A549 (cell line): Measurements from ENCODE around the gene STIMATE.

Experiments
- CEBPB ChIP-seq, 2 experiments: fragments of >200 bp in 1 of 2; sonication (Bioruptor Twin) in 1 of 2; formaldehyde crosslinking in 1 of 2; IDR thresholded peaks; 2 replicates each; pipeline ENCODE4 v1.6.1; 2012 to 2016
- CTCF ChIP-seq: fragments of >200 bp; sonication (Bioruptor Twin); formaldehyde crosslinking; IDR thresholded peaks from 3 replicates; pipeline ENCODE4 v1.5.1; 2016
- ELK1 ChIP-seq: fragments of 150-350 bp; IDR thresholded peaks from 2 replicates; pipeline ENCODE4 v1.6.1; 2014; ENCODE audit warnings: low read depth, mild to moderate bottlenecking, low read length
- KDM1A ChIP-seq: fragments of 200-600 bp; sonication (generic); IDR thresholded peaks from 2 replicates; pipeline ENCODE4 v1.6.1; 2016; ENCODE audit warnings: low read depth, mild to moderate bottlenecking
- KDM5A ChIP-seq: fragments of 200-600 bp; sonication (generic); IDR thresholded peaks from 2 replicates; pipeline ENCODE4 v1.6.1; 2016; ENCODE audit warnings: antibody characterized with exemption, mild to moderate bottlenecking
- MAX ChIP-seq: IDR thresholded peaks from 2 replicates; pipeline ENCODE4 v1.6.1; 2012
- POLR2A ChIP-seq: IDR thresholded peaks from 2 replicates; pipeline ENCODE4 v1.6.1; 2012; ENCODE audit warnings: mild to moderate bottlenecking, low read length
- REST ChIP-seq: fragments of 200-600 bp; sonication (generic); IDR thresholded peaks from 2 replicates; pipeline ENCODE4 v1.6.1; 2016; ENCODE audit warnings: antibody characterized with exemption, mild to moderate bottlenecking, moderate library complexity
- RFX5 ChIP-seq: fragments of 450-650 bp; IDR thresholded peaks from 2 replicates; pipeline ENCODE4 v1.7.1; 2014; ENCODE audit warnings: antibody characterized with exemption, mild to moderate bottlenecking, moderate library complexity
- SMC3 ChIP-seq: fragments of >200 bp; sonication (Bioruptor Twin); formaldehyde crosslinking; IDR thresholded peaks from 3 replicates; pipeline ENCODE4 v1.6.1; 2018; ENCODE audit warnings: inconsistent platforms

GRCh38 chr3:52920841-52921240 is 23.5 kb upstream of the STIMATE start:
- no peak for TF ChIP-seq CTCF
- TF ChIP-seq POLR2A = no peak
- TF ChIP-seq KDM1A = no peak
- no peak for TF ChIP-seq KDM5A
- TF ChIP-seq REST = no peak
- TF ChIP-seq MAX = no peak
- TF ChIP-seq SMC3 = no peak
- TF ChIP-seq RFX5 = no peak
- TF ChIP-seq CEBPB (IDR thresholded peaks at IDR 0.05) = no peak
- no peak for TF ChIP-seq ELK1
